ENCODE results near the gene SEMA4F. TPM values are rescaled to one million over a fixed set of nuclear protein-coding genes. Genes with fewer than 3 reads are reported as not detected.

Gene SEMA4F
- total RNA-seq, 4 donors from 2014 or later = 4.3 to 7.2 (median 6.1) TPM

- 56 to 70% methylated on average over 3 of the region's 3 CpGs for WGBS, 2 donors
- DNase-seq = peak; percentile 59 to 63
- no peak overlapping the region for H3K27ac ChIP-seq
These were observed 21.7 kb upstream of the SEMA4F start for GRCh38 chr2:74632209-74632938.

GRCh38 chr2:74632939-74633312 is 21.1 kb upstream of the SEMA4F start:
- TF ChIP-seq CTCF (IDR thresholded peaks at IDR 0.05) (no peak), POLR2A (IDR thresholded peaks at IDR 0.05) (no peak)
- H3K9me3 ChIP-seq = no peaks in the 10 kb centered on the region
- intact Hi-C loops (cut with DNase I) = no loop called here
- no peaks in the 10 kb centered on the region for H3K27me3 ChIP-seq
- no peaks in the 10 kb centered on the region for H3K36me3 ChIP-seq
- H3K4me3 ChIP-seq (replicated peaks in 1 of 3) = no peak overlapping the region
- no peak overlapping the region for H3K27ac ChIP-seq
- H3K4me1 ChIP-seq = no peaks in the 10 kb centered on the region
- no peak for DNase-seq

More at GRCh38 chr2:74632209-74632938, 21.7 kb upstream of the SEMA4F start:
- Histone ChIP-seq H3K9me3 (no peaks in the 10 kb centered on the region), H3K4me3 (replicated peaks in 1 of 3) (no peak overlapping the region), H3K27me3 (no peaks in the 10 kb centered on the region), H3K4me1 (no peaks in the 10 kb centered on the region), H3K36me3 (no peaks in the 10 kb centered on the region)
- peak in 2 of 6 experiments; percentile 6 to 19 for TF ChIP-seq CTCF (IDR thresholded peaks at IDR 0.05)
- TF ChIP-seq POLR2A (IDR thresholded peaks at IDR 0.05) = no peak
- intact Hi-C loops (cut with DNase I) = no loop called here

- H3K36me3 ChIP-seq = no peaks in the 10 kb centered on the region
- no peak overlapping the region for H3K4me3 ChIP-seq (replicated peaks in 1 of 3)
- no peaks in the 10 kb centered on the region for H3K9me3 ChIP-seq
- DNase-seq = no peak
- no peaks in the 10 kb centered on the region for H3K27me3 ChIP-seq
- intact Hi-C loops (cut with DNase I) = no loop called here
- no peaks in the 10 kb centered on the region for H3K4me1 ChIP-seq
- WGBS, 2 donors = 88 to 98% methylated on average over 2 of the region's 2 CpGs
- no peak overlapping the region for H3K27ac ChIP-seq
- TF ChIP-seq CTCF (IDR thresholded peaks at IDR 0.05) (no peak), POLR2A (IDR thresholded peaks at IDR 0.05) (no peak)
These were observed 14.5 kb upstream of the SEMA4F start for GRCh38 chr2:74639550-74639949.

- DNase-seq = no peak
- no peaks in the 10 kb centered on the region for H3K9me3 ChIP-seq
- intact Hi-C loops (cut with DNase I) = no loop called here
- no peaks in the 10 kb centered on the region for H3K27me3 ChIP-seq
- 73 to 91% methylated on average over 4 of the region's 4 CpGs for WGBS, 2 donors
- no peak overlapping the region for H3K27ac ChIP-seq
- H3K36me3 ChIP-seq = no peaks in the 10 kb centered on the region
- TF ChIP-seq CTCF (IDR thresholded peaks at IDR 0.05) (no peak), POLR2A (IDR thresholded peaks at IDR 0.05) (no peak)
- H3K4me1 ChIP-seq = no peaks in the 10 kb centered on the region
- no peak overlapping the region for H3K4me3 ChIP-seq (replicated peaks in 1 of 3)
These were observed 8.7 kb upstream of the SEMA4F start for GRCh38 chr2:74645344-74645743.

GRCh38 chr2:74646201-74646600 is 7.8 kb upstream of the SEMA4F start:
- no peaks in the 10 kb centered on the region for H3K9me3 ChIP-seq
- no peaks in the 10 kb centered on the region for H3K36me3 ChIP-seq
- H3K4me1 ChIP-seq = no peaks in the 10 kb centered on the region
- H3K27ac ChIP-seq = no peak overlapping the region
- TF ChIP-seq POLR2A (IDR thresholded peaks at IDR 0.05) (no peak), CTCF (IDR thresholded peaks at IDR 0.05) (no peak)
- H3K27me3 ChIP-seq = no peaks in the 10 kb centered on the region
- 51 to 60% methylated on average over 2 of the region's 2 CpGs for WGBS, 2 donors
- no peak overlapping the region for H3K4me3 ChIP-seq (replicated peaks in 1 of 3)
- intact Hi-C loops (cut with DNase I) = no loop called here
- no peak for DNase-seq
